ENCODE data around the gene TEX36.

The TEX36 gene

DNA sequence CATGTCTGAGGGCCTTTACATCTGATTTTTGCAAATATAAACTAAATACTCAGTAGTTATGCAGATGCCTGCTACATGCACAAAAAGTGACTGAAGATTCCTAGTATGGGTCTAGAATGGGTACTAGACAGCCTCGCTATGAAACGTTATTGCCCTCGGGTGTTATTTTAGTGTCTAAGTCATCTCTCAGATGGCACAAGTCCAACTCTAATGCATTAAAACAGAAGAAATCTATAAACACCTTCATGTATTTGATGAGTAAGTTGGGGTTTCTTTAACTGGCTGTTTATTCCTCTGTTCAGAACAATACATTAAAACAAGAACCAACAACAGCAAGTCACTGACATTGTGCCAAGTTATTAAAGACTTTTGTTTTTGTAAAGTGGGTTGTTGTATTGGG is 41.6 kb downstream of the TEX36 start:
- H3K27me3 ChIP-seq: no peaks in the 10 kb centered on the region
- H3K4me1 ChIP-seq: no peaks in the 10 kb centered on the region
- TF ChIP-seq, protein P1, sequence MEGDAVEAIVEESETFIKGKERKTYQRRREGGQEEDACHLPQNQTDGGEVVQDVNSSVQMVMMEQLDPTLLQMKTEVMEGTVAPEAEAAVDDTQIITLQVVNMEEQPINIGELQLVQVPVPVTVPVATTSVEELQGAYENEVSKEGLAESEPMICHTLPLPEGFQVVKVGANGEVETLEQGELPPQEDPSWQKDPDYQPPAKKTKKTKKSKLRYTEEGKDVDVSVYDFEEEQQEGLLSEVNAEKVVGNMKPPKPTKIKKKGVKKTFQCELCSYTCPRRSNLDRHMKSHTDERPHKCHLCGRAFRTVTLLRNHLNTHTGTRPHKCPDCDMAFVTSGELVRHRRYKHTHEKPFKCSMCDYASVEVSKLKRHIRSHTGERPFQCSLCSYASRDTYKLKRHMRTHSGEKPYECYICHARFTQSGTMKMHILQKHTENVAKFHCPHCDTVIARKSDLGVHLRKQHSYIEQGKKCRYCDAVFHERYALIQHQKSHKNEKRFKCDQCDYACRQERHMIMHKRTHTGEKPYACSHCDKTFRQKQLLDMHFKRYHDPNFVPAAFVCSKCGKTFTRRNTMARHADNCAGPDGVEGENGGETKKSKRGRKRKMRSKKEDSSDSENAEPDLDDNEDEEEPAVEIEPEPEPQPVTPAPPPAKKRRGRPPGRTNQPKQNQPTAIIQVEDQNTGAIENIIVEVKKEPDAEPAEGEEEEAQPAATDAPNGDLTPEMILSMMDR (IDR thresholded peaks at IDR 0.05; ENCODE audit: low read depth, low read length): no peak
- H3K36me3 ChIP-seq: no peaks in the 10 kb centered on the region
- H3K4me3 ChIP-seq (ENCODE audit: low read depth, low read length): no peak overlapping the region
- H3K9me3 ChIP-seq: no peaks in the 10 kb centered on the region
- DNase-seq: no peak

DNA sequence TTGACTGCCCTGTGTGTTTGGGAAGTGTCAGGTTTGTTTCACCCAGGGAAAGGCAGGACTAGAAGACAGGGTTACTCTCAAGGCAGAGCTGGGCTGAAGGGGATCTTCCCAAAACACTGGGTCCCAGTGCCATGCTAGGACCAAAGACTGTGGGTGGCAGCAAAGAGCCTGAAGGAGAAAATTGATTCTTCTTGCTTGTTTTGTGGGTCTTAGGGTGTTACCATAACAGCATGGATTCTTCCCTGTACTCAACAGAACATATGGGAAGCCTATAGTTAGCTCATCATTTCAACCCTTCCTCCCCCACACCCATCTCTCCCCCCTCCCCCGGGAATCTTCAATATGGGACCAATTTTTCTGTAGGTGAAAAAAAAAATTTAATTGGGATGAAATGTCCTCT is 42.3 kb downstream of the TEX36 start:
- no peak for DNase-seq
- TF ChIP-seq, protein P1 (IDR thresholded peaks at IDR 0.05; ENCODE audit: low read depth, low read length): no peak
- H3K9me3 ChIP-seq: no peaks in the 10 kb centered on the region
- no peaks in the 10 kb centered on the region for H3K27me3 ChIP-seq
- no peaks in the 10 kb centered on the region for H3K4me1 ChIP-seq
- H3K4me3 ChIP-seq (ENCODE audit: low read depth, low read length): no peak overlapping the region
- no peaks in the 10 kb centered on the region for H3K36me3 ChIP-seq

DNA sequence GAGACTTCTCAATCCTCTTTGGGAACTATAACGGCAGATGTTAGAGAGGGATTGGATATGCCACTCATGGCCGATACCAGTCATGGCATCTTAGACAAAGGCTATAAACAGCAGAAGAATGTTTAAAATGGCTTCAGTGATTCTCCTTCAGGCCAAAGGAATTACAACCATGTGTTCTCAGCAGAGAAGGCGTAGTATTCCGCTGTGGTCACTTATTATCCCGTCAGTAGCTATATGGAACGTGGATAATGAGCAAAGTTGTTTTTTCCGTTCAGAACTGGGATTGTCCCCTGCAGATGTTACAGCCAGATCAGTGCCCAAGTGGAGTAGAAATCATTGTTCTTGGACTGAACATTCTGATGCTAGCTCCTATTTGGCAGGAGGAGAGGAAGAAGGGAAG is 43.1 kb downstream of the TEX36 start:
- TF ChIP-seq, protein P1 (IDR thresholded peaks at IDR 0.05; ENCODE audit: low read depth, low read length): no peak
- no peak for DNase-seq
- no peaks in the 10 kb centered on the region for H3K36me3 ChIP-seq

DNA sequence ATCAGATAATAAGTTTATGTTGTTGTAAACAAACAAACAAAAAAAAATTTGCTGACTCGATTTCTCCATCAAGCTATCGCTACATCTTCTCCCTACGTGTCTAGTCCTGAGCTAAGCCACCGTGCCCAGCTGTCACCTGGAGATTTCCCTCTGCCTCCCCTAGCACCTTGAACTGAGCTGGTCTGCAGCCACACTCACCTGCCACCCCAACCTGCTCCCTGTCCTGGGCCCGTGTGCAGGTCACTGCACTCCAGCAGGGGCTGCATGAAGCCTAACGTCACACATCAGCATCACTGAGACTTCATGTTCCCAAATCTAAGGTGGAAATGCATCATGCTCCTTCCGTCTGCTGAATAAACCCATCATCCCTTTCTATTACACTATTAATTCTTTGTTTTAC is 44.4 kb downstream of the TEX36 start:
- Histone ChIP-seq H3K36me3 (no peaks in the 10 kb centered on the region), H3K27me3 (no peaks in the 10 kb centered on the region), H3K4me3 (ENCODE audit: low read depth, low read length) (no peak overlapping the region), H3K9me3 (no peaks in the 10 kb centered on the region), H3K4me1 (no peaks in the 10 kb centered on the region)
- DNase-seq: no peak
- TF ChIP-seq, protein P1 (IDR thresholded peaks at IDR 0.05; ENCODE audit: low read depth, low read length): no peak

More for the DNA sequence above, 43.1 kb downstream of the TEX36 start:
- no peak overlapping the region for H3K4me3 ChIP-seq (ENCODE audit: low read depth, low read length)
- H3K9me3 ChIP-seq: no peaks in the 10 kb centered on the region
- no peaks in the 10 kb centered on the region for H3K4me1 ChIP-seq
- no peaks in the 10 kb centered on the region for H3K27me3 ChIP-seq

DNA sequence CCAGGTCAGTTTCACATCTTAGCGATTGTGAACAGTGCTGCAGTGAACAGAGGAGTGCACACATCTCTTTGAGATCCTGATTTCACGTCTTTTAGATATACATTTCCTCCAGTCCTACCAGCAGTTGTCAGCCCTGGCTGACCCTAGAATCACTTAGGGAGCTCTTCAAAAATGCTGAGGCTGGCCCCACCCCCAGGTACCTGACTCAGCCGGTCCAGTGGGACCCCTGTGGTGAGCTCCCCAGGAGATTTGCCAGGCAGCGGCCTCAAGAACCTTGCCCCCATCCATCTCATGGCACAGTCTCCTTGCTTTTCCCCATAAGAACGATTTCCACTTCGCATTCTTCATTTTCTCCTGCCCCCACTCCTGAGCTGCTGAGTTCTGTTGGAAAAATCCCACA is 45.5 kb downstream of the TEX36 start:
- TF ChIP-seq, protein P1 (IDR thresholded peaks at IDR 0.05; ENCODE audit: low read depth, low read length): no peak
- peaks cover 3% of the 10 kb centered on the region; the same call in 1 of the 2 replicates for H3K27me3 ChIP-seq
- no peak for DNase-seq
- H3K9me3 ChIP-seq: no peaks in the 10 kb centered on the region
- no peak overlapping the region for H3K4me3 ChIP-seq (ENCODE audit: low read depth, low read length)
- H3K4me1 ChIP-seq: no peaks in the 10 kb centered on the region
- H3K36me3 ChIP-seq: no peaks in the 10 kb centered on the region

DNA sequence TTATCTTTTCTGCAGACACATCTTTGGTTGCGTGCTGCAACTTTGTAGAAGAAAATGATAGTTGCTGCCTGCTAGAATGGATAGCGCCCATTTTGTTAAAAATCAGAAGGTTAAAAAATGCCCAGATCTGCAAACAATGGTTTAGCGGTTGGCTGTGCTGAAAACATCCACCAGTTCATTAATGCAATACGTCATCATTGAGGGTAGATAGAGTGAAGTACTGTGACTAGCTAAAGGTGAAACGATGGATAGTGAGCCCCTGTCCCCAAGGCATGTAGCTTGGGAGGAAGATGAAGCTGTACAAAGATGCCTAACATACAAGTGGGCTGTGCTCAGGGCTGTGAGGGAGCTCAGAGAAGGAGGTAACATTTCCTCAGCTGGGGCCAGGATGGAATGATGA is 48.4 kb downstream of the TEX36 start:
- no peaks in the 10 kb centered on the region for H3K36me3 ChIP-seq
- H3K4me3 ChIP-seq (ENCODE audit: low read depth, low read length): no peak overlapping the region
- peaks cover 3% of the 10 kb centered on the region; the same call in 1 of the 2 replicates for H3K27me3 ChIP-seq
- no peaks in the 10 kb centered on the region for H3K9me3 ChIP-seq
- no peak for DNase-seq
- TF ChIP-seq, protein P1 (IDR thresholded peaks at IDR 0.05; ENCODE audit: low read depth, low read length): no peak
- H3K4me1 ChIP-seq: no peaks in the 10 kb centered on the region
